ENCODE results near the gene GPHN. TPM values are rescaled to one million over a fixed set of nuclear protein-coding genes. Genes with fewer than 3 reads are reported as not detected.

The GPHN gene
- total RNA-seq, 1 donor from 2014 or later = 12.9 TPM

DNA sequence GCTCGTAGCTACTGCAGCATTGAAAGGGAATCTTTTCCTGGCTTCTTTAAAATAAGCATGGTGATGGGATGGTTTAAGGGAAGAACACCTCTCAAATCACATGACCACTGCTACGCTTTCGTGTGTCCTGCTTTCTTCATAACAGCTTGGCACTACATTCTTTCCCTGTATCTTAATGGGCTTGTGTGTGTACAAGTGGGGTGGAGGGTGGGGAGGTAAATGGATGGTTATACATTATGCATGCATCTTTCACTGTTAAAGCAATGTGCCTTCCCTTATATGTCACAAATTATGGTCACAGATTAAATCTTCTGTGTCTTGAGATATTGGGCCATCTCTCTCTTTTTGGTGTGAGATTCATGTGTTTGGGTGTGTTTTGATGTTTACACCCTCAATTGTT lies 511.8 kb downstream of the GPHN start:
- Histone ChIP-seq H3K27me3 (ENCODE audit: control insufficient read depth, insufficient read depth, low read length) (no peaks in the 10 kb centered on the region), H3K36me3 (ENCODE audit: control insufficient read depth, insufficient read depth, low read length) (no peaks in the 10 kb centered on the region), H3K4me3 (ENCODE audit: low read depth, low read length) (no peak overlapping the region)
- TF ChIP-seq, protein P1, sequence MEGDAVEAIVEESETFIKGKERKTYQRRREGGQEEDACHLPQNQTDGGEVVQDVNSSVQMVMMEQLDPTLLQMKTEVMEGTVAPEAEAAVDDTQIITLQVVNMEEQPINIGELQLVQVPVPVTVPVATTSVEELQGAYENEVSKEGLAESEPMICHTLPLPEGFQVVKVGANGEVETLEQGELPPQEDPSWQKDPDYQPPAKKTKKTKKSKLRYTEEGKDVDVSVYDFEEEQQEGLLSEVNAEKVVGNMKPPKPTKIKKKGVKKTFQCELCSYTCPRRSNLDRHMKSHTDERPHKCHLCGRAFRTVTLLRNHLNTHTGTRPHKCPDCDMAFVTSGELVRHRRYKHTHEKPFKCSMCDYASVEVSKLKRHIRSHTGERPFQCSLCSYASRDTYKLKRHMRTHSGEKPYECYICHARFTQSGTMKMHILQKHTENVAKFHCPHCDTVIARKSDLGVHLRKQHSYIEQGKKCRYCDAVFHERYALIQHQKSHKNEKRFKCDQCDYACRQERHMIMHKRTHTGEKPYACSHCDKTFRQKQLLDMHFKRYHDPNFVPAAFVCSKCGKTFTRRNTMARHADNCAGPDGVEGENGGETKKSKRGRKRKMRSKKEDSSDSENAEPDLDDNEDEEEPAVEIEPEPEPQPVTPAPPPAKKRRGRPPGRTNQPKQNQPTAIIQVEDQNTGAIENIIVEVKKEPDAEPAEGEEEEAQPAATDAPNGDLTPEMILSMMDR (IDR thresholded peaks at IDR 0.05; ENCODE audit: insufficient read depth, low read length, poor library complexity, severe bottlenecking) = no peak
- DNase-seq (ENCODE audit: low read depth) = no peak

DNA sequence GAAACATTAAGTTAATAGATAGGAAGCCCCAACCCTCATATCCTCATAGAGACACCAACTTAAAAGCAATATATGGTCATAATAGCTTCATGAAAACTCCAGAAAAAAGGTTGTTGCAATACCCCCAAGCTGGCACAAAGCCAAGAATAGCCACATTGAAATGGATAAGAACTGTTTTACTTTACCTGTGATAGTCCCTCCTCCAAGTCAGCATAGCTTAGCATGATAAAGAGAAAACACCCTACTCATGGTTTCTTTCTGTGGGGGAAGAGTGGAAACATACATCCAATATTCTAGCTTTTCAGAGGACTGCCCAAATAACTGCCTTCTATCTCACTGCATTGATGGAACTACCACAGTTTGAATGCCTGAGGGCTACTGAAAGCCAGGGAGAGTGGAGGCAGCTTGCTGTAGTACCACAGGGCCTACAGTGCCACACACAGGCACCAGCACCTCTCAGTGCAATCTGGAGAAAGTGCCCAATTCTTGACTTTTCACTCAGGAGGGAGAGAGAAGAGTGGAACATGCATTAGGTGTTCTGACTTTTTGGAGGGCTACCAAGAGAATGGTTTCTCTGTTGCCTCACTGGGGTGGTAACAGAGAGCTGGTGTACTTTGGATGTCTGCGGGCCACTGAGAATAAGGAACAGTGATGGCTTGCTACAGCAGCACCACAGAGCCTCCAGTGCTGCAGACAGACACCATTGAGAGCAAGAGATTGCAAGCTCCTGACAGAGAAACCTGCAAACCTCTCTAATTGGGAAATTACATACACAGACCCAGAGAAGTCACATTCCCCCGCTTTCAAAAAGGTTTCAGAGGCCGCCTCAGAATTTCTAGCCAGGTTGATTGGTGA lies 524.2 kb downstream of the GPHN start:
- no peak for DNase-seq (ENCODE audit: low read depth)
- H3K4me3 ChIP-seq (ENCODE audit: low read depth, low read length) = no peak overlapping the region
- H3K27me3 ChIP-seq (ENCODE audit: control insufficient read depth, insufficient read depth, low read length) = no peaks in the 10 kb centered on the region
- H3K36me3 ChIP-seq (ENCODE audit: control insufficient read depth, insufficient read depth, low read length) = no peaks in the 10 kb centered on the region
- TF ChIP-seq, protein P1 (IDR thresholded peaks at IDR 0.05; ENCODE audit: insufficient read depth, low read length, poor library complexity, severe bottlenecking) = no peak

DNA sequence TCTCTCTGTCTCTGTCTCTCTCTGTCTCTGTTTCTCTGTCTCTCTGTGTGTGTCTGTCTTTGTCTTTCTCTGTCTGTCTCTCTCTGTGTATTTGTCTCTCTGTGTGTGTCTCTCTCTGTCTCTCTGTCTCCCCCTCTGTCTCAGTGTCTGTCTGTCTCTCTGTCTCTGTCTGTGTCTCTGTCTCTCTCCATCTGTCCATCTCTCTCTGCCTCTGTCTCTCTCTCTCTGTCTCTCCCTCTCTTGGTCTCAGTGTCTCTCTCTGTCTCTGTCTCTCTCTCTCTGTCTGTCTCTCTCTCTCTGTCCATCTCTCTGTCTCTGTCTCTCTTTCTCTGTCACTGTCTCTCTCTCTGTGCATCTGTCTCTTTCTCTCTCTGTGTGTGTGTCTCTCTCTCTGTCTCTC lies 537.5 kb downstream of the GPHN start:
- Histone ChIP-seq H3K4me3 (ENCODE audit: low read depth, low read length) (no peak overlapping the region), H3K27me3 (ENCODE audit: control insufficient read depth, insufficient read depth, low read length) (no peaks in the 10 kb centered on the region), H3K36me3 (ENCODE audit: control insufficient read depth, insufficient read depth, low read length) (no peaks in the 10 kb centered on the region)
- TF ChIP-seq, protein P1 (IDR thresholded peaks at IDR 0.05; ENCODE audit: insufficient read depth, low read length, poor library complexity, severe bottlenecking) = no peak
- DNase-seq (ENCODE audit: low read depth) = no peak

DNA sequence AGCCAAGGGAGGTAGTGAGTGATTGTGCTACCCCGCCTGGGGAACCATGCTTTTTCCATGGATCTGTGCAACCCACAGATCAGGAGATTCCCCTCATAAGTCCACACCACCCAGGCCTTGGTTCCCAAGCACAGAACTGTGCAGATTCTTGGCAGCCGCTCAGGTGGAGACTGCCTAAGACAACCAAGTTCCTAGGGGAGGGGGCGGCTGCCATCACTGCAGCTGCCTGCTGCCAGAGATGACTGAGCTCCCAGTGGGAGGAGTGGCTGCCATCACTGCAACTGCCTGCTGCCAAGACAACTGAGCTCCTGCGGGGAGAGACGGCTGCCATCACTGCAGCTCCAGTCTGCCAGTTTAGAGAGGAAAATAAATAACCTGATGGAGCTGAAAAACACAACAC lies 542.9 kb downstream of the GPHN start:
- Histone ChIP-seq H3K4me3 (ENCODE audit: low read depth, low read length) (no peak overlapping the region), H3K27me3 (ENCODE audit: control insufficient read depth, insufficient read depth, low read length) (no peaks in the 10 kb centered on the region), H3K36me3 (ENCODE audit: control insufficient read depth, insufficient read depth, low read length) (no peaks in the 10 kb centered on the region)
- DNase-seq (ENCODE audit: low read depth) = no peak
- TF ChIP-seq, protein P1 (IDR thresholded peaks at IDR 0.05; ENCODE audit: insufficient read depth, low read length, poor library complexity, severe bottlenecking) = no peak

DNA sequence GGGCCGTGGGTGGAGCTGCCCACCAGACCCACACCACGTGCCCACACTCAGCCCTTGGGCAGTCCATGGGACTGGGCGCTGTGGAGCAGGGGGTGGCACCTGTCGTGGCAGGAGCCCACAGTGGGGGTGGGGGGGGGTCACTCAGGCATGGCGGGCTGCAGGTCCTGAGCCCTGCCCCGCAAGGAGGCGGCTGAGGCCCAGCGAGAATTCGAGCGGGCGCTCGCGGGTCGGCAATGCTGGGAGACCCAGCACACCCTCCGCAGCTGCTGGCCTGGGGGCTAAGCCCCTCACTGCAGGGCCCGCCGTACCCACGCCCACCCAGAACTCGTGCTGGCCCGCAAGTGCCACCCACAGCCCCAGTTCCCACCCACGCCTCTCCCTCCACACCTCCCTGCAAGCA lies 548.7 kb downstream of the GPHN start:
- TF ChIP-seq, protein P1 (IDR thresholded peaks at IDR 0.05; ENCODE audit: insufficient read depth, low read length, poor library complexity, severe bottlenecking) = no peak
- no peak for DNase-seq (ENCODE audit: low read depth)

DNA sequence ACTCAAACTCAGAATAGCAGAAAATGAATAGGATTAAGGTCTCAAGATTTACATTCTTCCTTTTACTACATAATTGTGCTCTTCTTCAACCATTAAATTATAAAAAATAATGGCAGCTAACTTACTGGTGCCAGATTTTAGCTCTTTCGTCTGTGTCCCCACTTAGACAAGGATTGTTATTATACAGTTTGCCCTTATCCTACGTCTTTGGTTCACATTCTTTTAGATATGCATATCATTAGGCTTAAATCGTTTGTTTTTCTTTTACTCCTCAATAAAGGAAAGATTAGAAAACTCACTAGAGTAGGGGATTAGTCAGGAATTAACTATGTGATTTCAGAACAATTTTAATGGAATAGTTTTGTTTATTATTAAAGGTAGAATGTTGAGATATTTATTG lies 551.6 kb downstream of the GPHN start:
- no peak for DNase-seq (ENCODE audit: low read depth)
- no peak overlapping the region for H3K4me3 ChIP-seq (ENCODE audit: low read depth, low read length)

More for the DNA sequence above, 548.7 kb downstream of the GPHN start:
- H3K4me3 ChIP-seq (ENCODE audit: low read depth, low read length) = no peak overlapping the region
- no peaks in the 10 kb centered on the region for H3K27me3 ChIP-seq (ENCODE audit: control insufficient read depth, insufficient read depth, low read length)
- no peaks in the 10 kb centered on the region for H3K36me3 ChIP-seq (ENCODE audit: control insufficient read depth, insufficient read depth, low read length)

More for the DNA sequence above, 551.6 kb downstream of the GPHN start:
- TF ChIP-seq, protein P1 (IDR thresholded peaks at IDR 0.05; ENCODE audit: insufficient read depth, low read length, poor library complexity, severe bottlenecking) = no peak
- H3K36me3 ChIP-seq (ENCODE audit: control insufficient read depth, insufficient read depth, low read length) = no peaks in the 10 kb centered on the region
- H3K27me3 ChIP-seq (ENCODE audit: control insufficient read depth, insufficient read depth, low read length) = no peaks in the 10 kb centered on the region

Measured in kidney epithelial cell (primary cell).